Activated naive CD8-positive, alpha-beta T cell (primary cell): Measurements from ENCODE around the gene SPRR5.

Experiments used
- H3K27ac Mint-ChIP-seq: one replicate; pipeline ENCODE4 v1.8.0; 2021; ENCODE audit warnings: mixed read lengths
- H3K27me3 Mint-ChIP-seq: one replicate; pipeline ENCODE4 v1.8.0; 2021; ENCODE audit warnings: mixed read lengths
- H3K36me3 Mint-ChIP-seq: one replicate; pipeline ENCODE4 v1.8.0; 2021; ENCODE audit warnings: mixed read lengths
- H3K4me1 Mint-ChIP-seq: one replicate; pipeline ENCODE4 v1.8.0; 2021; ENCODE audit warnings: low read depth, mixed read lengths
- H3K4me3 Mint-ChIP-seq: one replicate; pipeline ENCODE4 v1.8.0; 2021; ENCODE audit warnings: mild to moderate bottlenecking, mixed read lengths
- H3K9me3 Mint-ChIP-seq: one replicate; pipeline ENCODE4 v1.8.0; 2021; ENCODE audit warnings: low read depth, mixed read lengths

The SPRR5 gene

DNA sequence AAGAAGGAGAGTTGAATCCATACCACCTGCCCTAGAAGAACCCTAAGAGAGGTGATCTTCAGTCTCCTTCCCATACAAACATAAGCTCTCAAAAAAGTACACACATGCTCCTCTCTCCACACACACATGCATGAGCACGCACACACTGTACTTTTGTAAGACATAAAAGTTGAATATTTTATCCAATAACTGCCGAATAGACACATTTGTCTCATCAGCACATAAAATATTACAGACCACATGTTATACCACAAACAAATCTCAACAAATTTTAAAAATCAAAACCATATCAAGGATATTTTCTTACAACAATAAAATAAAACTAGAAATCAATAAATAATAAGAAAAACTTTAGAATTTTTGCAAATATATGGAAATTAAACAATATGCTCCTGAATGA, 39.6 kb downstream of the SPRR5 start:
- no peaks in the 10 kb centered on the region for H3K36me3 Mint-ChIP-seq
- H3K4me3 Mint-ChIP-seq = no peak overlapping the region
- H3K4me1 Mint-ChIP-seq = no peaks in the 10 kb centered on the region
- H3K27me3 Mint-ChIP-seq = peaks cover 26% of the 10 kb centered on the region
- H3K9me3 Mint-ChIP-seq = no peaks in the 10 kb centered on the region
- H3K27ac Mint-ChIP-seq = no peak overlapping the region

GRCh38 chr1:152993186-152993585, 46.2 kb downstream of the SPRR5 start:
- Mint-ChIP-seq H3K9me3 (no peaks in the 10 kb centered on the region), H3K36me3 (no peaks in the 10 kb centered on the region), H3K4me3 (no peak overlapping the region), H3K4me1 (no peaks in the 10 kb centered on the region), H3K27me3 (peaks cover 12% of the 10 kb centered on the region), H3K27ac (no peak overlapping the region)

- no peaks in the 10 kb centered on the region for H3K9me3 Mint-ChIP-seq
- H3K36me3 Mint-ChIP-seq = no peaks in the 10 kb centered on the region
- peaks cover 18% of the 10 kb centered on the region for H3K27me3 Mint-ChIP-seq
- no peak overlapping the region for H3K27ac Mint-ChIP-seq
- no peaks in the 10 kb centered on the region for H3K4me1 Mint-ChIP-seq
- no peak overlapping the region for H3K4me3 Mint-ChIP-seq
These were observed 48.8 kb downstream of the SPRR5 start for GRCh38 chr1:152995842-152996241.

DNA sequence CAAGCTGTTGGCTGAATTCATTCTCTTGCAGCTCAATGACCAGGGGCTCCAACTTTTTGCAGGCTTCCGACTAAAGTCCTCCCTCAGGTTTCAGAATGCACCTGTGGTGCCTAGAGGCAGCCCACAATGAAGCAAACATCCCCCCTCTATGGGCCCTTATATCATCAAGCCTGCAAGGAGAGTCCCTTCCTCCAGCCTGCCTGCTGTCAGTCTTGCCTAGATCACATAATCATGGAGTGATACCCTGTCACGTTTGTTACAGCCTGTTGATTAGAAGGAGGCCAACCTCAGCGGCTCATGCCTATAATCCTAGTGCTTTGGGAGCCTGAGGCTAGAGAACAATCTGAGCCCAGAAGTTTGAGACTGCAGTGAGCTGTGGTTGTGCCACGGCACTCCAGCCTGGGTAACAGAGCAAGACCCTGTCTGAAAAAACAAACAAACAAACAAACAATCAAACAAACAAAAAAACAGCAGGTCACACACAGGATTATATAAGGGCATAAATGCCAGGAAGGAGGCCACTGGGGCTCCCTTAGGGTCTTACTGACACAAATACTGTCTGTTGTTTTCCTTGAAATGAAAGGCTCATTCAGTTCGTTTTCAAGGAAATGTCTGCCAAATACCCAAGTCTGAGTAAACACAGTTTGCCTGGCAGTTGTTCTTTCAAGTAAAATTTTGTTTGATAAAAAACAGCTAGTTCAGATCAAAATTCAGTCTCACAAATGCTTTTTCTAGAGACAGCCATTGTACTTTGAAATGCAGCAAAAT, 49.8 kb downstream of the SPRR5 start:
- H3K27me3 Mint-ChIP-seq = peaks cover 18% of the 10 kb centered on the region
- H3K4me1 Mint-ChIP-seq = no peaks in the 10 kb centered on the region
- no peak overlapping the region for H3K4me3 Mint-ChIP-seq
- no peaks in the 10 kb centered on the region for H3K9me3 Mint-ChIP-seq
- H3K36me3 Mint-ChIP-seq = no peaks in the 10 kb centered on the region
- no peak overlapping the region for H3K27ac Mint-ChIP-seq

DNA sequence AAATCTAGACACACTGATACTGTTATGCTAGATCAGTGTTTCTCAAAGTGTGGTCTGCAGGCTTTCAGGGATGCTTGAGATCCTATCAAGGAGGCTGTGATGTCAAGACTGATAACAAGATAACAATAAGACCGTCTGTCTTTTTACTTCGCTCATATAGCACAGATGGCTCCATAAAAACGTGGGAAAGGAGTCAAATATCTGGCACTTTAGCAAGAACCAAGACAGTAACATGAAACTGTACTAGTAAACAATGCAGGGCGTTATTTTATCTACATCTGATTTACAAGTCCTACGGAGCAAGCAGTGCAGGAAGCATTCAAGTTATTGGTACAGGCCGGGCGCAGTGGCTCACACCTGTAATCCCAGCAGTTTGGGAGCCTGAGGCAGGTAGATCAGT, 50.9 kb downstream of the SPRR5 start:
- peaks cover 18% of the 10 kb centered on the region for H3K27me3 Mint-ChIP-seq
- no peaks in the 10 kb centered on the region for H3K36me3 Mint-ChIP-seq
- H3K4me3 Mint-ChIP-seq = no peak overlapping the region
- no peaks in the 10 kb centered on the region for H3K4me1 Mint-ChIP-seq
- no peaks in the 10 kb centered on the region for H3K9me3 Mint-ChIP-seq
- H3K27ac Mint-ChIP-seq = no peak overlapping the region

DNA sequence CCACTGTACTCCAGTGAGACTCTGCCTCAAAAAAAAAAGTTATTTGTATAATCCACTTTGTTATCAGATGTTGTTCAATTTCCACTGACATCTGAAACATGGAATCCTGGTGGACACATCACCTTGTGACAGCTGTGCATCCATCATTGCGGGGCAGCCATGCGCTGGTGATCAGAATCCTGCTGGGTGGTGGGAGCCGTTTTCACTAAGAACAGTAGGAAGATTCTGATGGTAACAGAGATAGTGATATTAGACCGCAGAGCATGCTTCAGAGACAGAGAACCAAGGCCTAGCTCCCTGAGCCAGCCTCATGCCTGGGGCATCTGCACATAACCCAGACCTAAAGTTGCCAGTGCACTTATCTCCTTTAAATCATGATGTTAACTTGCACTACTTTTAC, 51.5 kb downstream of the SPRR5 start:
- Mint-ChIP-seq H3K4me3 (no peak overlapping the region), H3K4me1 (no peaks in the 10 kb centered on the region), H3K9me3 (no peaks in the 10 kb centered on the region), H3K27me3 (peaks cover 18% of the 10 kb centered on the region), H3K36me3 (no peaks in the 10 kb centered on the region), H3K27ac (no peak overlapping the region)
